Motor neuron (in vitro differentiated cells): ENCODE measurements around the gene HEMK1. TPM values are rescaled to one million over a fixed set of nuclear protein-coding genes. Genes with fewer than 3 reads are reported as not detected.
A peak's percentile ranks its signal among the peaks of the same experiment; 100 is the strongest.

Source experiments
- ATAC-seq, 8 experiments: fragments of 200-7000 bp; cut with Tn5 transposase; replicated peaks in 6 of 8; 2 replicates each; pipeline ENCODE4 v1.8.0; 2021; ENCODE audit warnings: mild to moderate bottlenecking in 8 of 8, moderate library complexity in 8 of 8
- H3K27ac ChIP-seq, 2 donors: fragments of 250-450 bp; sonication (Bioruptor Pico); 2 replicates each; pipeline ENCODE4 v1.9.0; 2021; ENCODE audit warnings: antibody characterized with exemption in 2 of 2, mild to moderate bottlenecking in 2 of 2, moderate library complexity in 1 of 2
- H3K4me1 ChIP-seq, 2 donors: fragments of 250-450 bp; sonication (Bioruptor Pico); replicated peaks in 1 of 2; 2 replicates each; pipeline ENCODE4 v1.6.1; 2021; ENCODE audit warnings: antibody characterized with exemption in 2 of 2, mild to moderate bottlenecking in 2 of 2, moderate library complexity in 1 of 2
- H3K4me3 ChIP-seq, 5 donors: fragments of 250-450 bp; sonication (Bioruptor Pico); 2 replicates each; pipeline ENCODE4 v1.9.0; 2021; ENCODE audit warnings: antibody characterized with exemption in 5 of 5, mild to moderate bottlenecking in 5 of 5, moderate library complexity in 4 of 5
- WGBS, 10 experiments: fragments of 450-650 bp; shearing (Covaris generic); methylation state at CpG; one replicate each; pipeline ENCODE4 v1.0.0; 2022; 5-methylcytosine and 5-hydroxymethylcytosine counted together
- in situ Hi-C, 9 experiments: fragments of 400-800 bp; cut with MboI; loops; one replicate each; pipeline ENCODE4 v1.15.0; 2021; ENCODE audit warnings: low sequenced_read_pairs in 9 of 9, low pct_unique_long_range_greater_than_20kb in 2 of 9; ENCODE audit not compliant: unreplicated experiment in 9 of 9
- total RNA-seq, 8 experiments: library from RNA; unstranded; fragments of 300-600 nt; gene quantifications; 2 replicates each; pipeline versions ENCODE4 v1.2.3 to v1.2.4, GENCODE V29; 2022

Gene HEMK1
- total RNA-seq, 8 experiments from 2014 or later: 9.5 to 25.5 (median 15.6) TPM

- peak within 1 kb of the TSS; percentile 46 to 71 for H3K27ac ChIP-seq
- in situ Hi-C loops: loop anchor here in 8 of 9 experiments (25.0 kb wide), 2 partner anchors 745 to 770 kb away; partner anchors contain the start of genes MANF (in 3 of the 8) and RBM15B (in 3 of the 8)
- WGBS, 10 experiments: no CpG with 5 or more reads among the region's 58 CpGs
Measured at GRCh38 chr3:50617096-50617791, 47.9 kb downstream of the HEMK1 start, which contains the start of gene MAPKAPK3. Gene MAPKAPK3, plus strand, starts transcription at chr3:50617151. Its CDS starts 415 bp downstream, at chr3:50617566.

GRCh38 chr3:50617911-50618481 lies 48.7 kb downstream of the HEMK1 start:
- ATAC-seq: no peak
- Histone ChIP-seq H3K4me1 (peaks cover 6 to 8% of the 10 kb centered on the region in 2 donors), H3K27ac (no peak overlapping the region), H3K4me3 (peak overlapping the region; percentile 58 to 97 (median 88))
- in situ Hi-C loops: loop anchor here in 8 of 9 experiments (25.0 kb wide), 2 partner anchors 744 to 769 kb away; partner anchors contain the start of genes MANF (in 3 of the 8) and RBM15B (in 3 of the 8)
- WGBS, 10 experiments: 0 to 80% (median 27%) methylated on average over 1 to 2 of the region's 6 CpGs; no CpG with 5 or more reads in 4 of the 10 experiments

More at GRCh38 chr3:50617096-50617791, 47.9 kb downstream of the HEMK1 start, which contains the start of gene MAPKAPK3:
- ATAC-seq: peak; percentile 20 to 53 (median 46)
- peak within 1 kb of the TSS; percentile 58 to 97 (median 88) for H3K4me3 ChIP-seq
- peaks cover 6 to 8% of the 10 kb centered on the region in 2 donors for H3K4me1 ChIP-seq

- no peak overlapping the region for H3K4me3 ChIP-seq
- peaks cover 6 to 8% of the 10 kb centered on the region in 2 donors for H3K4me1 ChIP-seq
- WGBS, 10 experiments: 100% methylated on average over 1 of the region's 1 CpG; no CpG with 5 or more reads in 8 of the 10 experiments
- in situ Hi-C loops: loop anchor here in 8 of 9 experiments (25.0 kb wide), 2 partner anchors 742 to 767 kb away; partner anchors contain the start of genes MANF (in 3 of the 8) and RBM15B (in 3 of the 8)
- ATAC-seq: no peak
- no peak overlapping the region for H3K27ac ChIP-seq
Measured at GRCh38 chr3:50620420-50620819, 51.1 kb downstream of the HEMK1 start.

- H3K27ac ChIP-seq: no peak overlapping the region
- peaks cover 6 to 8% of the 10 kb centered on the region in 2 donors for H3K4me1 ChIP-seq
- ATAC-seq: no peak
- 67 to 92% (median 77%) methylated on average over 1 to 3 of the region's 4 CpGs; no CpG with 5 or more reads in 4 of the 10 experiments for WGBS, 10 experiments
- no peak overlapping the region for H3K4me3 ChIP-seq
- in situ Hi-C loops: loop anchor here in 8 of 9 experiments (25.0 kb wide), 2 partner anchors 741 to 766 kb away; partner anchors contain the start of genes MANF (in 3 of the 8) and RBM15B (in 3 of the 8)
Measured at GRCh38 chr3:50620820-50621219, 51.5 kb downstream of the HEMK1 start.

GRCh38 chr3:50622881-50623280 lies 53.6 kb downstream of the HEMK1 start:
- 43 to 100% (median 76%) methylated on average over 1 to 3 of the region's 3 CpGs; no CpG with 5 or more reads in 3 of the 10 experiments for WGBS, 10 experiments
- no peak overlapping the region for H3K4me3 ChIP-seq
- no peak overlapping the region for H3K27ac ChIP-seq
- in situ Hi-C loops: loop anchor here in 8 of 9 experiments (25.0 kb wide), 2 partner anchors 739 to 764 kb away; partner anchors contain the start of genes MANF (in 3 of the 8) and RBM15B (in 3 of the 8)
- peaks cover 5% of the 10 kb centered on the region in 2 donors for H3K4me1 ChIP-seq
- no peak for ATAC-seq

- no peak overlapping the region for H3K27ac ChIP-seq
- 10 to 100% (median 83%) methylated on average over 1 to 4 of the region's 6 CpGs; no CpG with 5 or more reads in 4 of the 10 experiments for WGBS, 10 experiments
- peak in 1 of 8 experiments; percentile 11 for ATAC-seq
- H3K4me3 ChIP-seq: no peak overlapping the region
- in situ Hi-C loops: loop anchor here in 8 of 9 experiments (25.0 kb wide), 2 partner anchors 738 to 763 kb away; partner anchors contain the start of genes MANF (in 3 of the 8) and RBM15B (in 3 of the 8)
- H3K4me1 ChIP-seq: peaks cover 0 to 3% of the 10 kb centered on the region in 2 donors
Measured at GRCh38 chr3:50623840-50624474, 54.6 kb downstream of the HEMK1 start.

GRCh38 chr3:50624634-50625033 lies 55.3 kb downstream of the HEMK1 start:
- H3K4me3 ChIP-seq: no peak overlapping the region
- peaks cover 0 to 3% of the 10 kb centered on the region in 2 donors for H3K4me1 ChIP-seq
- no peak overlapping the region for H3K27ac ChIP-seq
- WGBS, 10 experiments: 57 to 100% (median 83%) methylated on average over 1 of the region's 2 CpGs; no CpG with 5 or more reads in 7 of the 10 experiments
- in situ Hi-C loops: loop anchor here in 8 of 9 experiments (25.0 kb wide), 2 partner anchors 738 to 763 kb away; partner anchors contain the start of genes MANF (in 3 of the 8) and RBM15B (in 3 of the 8)
- ATAC-seq: no peak

GRCh38 chr3:50625231-50626182 lies 56.2 kb downstream of the HEMK1 start:
- H3K27ac ChIP-seq: no peak overlapping the region
- WGBS, 10 experiments: 56 to 100% (median 74%) methylated on average over 1 to 10 of the region's 18 CpGs; no CpG with 5 or more reads in 4 of the 10 experiments
- no peak overlapping the region for H3K4me3 ChIP-seq
- no peak for ATAC-seq
- peaks cover 0 to 3% of the 10 kb centered on the region in 2 donors for H3K4me1 ChIP-seq
- in situ Hi-C loops: no loop called here

- no peak for ATAC-seq
- no peak overlapping the region for H3K4me3 ChIP-seq
- no peak overlapping the region for H3K27ac ChIP-seq
- in situ Hi-C loops: no loop called here
- WGBS, 10 experiments: 80 to 100% (median 100%) methylated on average over 1 to 2 of the region's 3 CpGs; no CpG with 5 or more reads in 5 of the 10 experiments
- H3K4me1 ChIP-seq: peaks cover 0 to 5% of the 10 kb centered on the region in 2 donors
Measured at GRCh38 chr3:50626401-50626800, 57.1 kb downstream of the HEMK1 start.

- Histone ChIP-seq H3K4me1 (peaks cover 0 to 5% of the 10 kb centered on the region in 2 donors), H3K27ac (no peak overlapping the region), H3K4me3 (no peak overlapping the region)
- 11 to 100% (median 50%) methylated on average over 2 to 3 of the region's 6 CpGs; no CpG with 5 or more reads in 5 of the 10 experiments for WGBS, 10 experiments
- peak; percentile 62 to 87 (median 78) for ATAC-seq
- in situ Hi-C loops: no loop called here
Measured at GRCh38 chr3:50627407-50628051, 58.2 kb downstream of the HEMK1 start.

- H3K4me1 ChIP-seq: peaks cover 0 to 5% of the 10 kb centered on the region in 2 donors
- no peak overlapping the region for H3K27ac ChIP-seq
- 86 to 100% (median 100%) methylated on average over 1 to 3 of the region's 3 CpGs; no CpG with 5 or more reads in 4 of the 10 experiments for WGBS, 10 experiments
- in situ Hi-C loops: no loop called here
- no peak for ATAC-seq
- H3K4me3 ChIP-seq: no peak overlapping the region
Measured at GRCh38 chr3:50628601-50629000, 59.3 kb downstream of the HEMK1 start.
